Keratinocyte (primary cell): Measurements from ENCODE around the gene MICAL2. TPM values are rescaled to one million over a fixed set of nuclear protein-coding genes. Genes with fewer than 3 reads are reported as not detected.

ENCODE experiments used
- DNase-seq: peaks from one replicate; pipeline ENCODE4 v3.0.0-alpha.2; 2011; ENCODE audit warnings: low read depth, missing footprints, low spot score
- FAIRE-seq: peaks from 2 replicates; lab custom pipeline; 2011; peaks lifted over from hg19 to GRCh38; lab: Jason Lieb, UNC
- H2AFZ ChIP-seq: 2 replicates; pipeline ENCODE4 v1.6.0; 2012; ENCODE audit warnings: low read length, control low read depth, inconsistent platforms; ENCODE audit not compliant: control insufficient read depth
- H3K27ac ChIP-seq: 2 replicates; pipeline ENCODE4 v1.5.1; 2011; ENCODE audit warnings: low read length; ENCODE audit not compliant: control insufficient read depth, insufficient read depth
- H3K27me3 ChIP-seq: 3 replicates; pipeline ENCODE4 v1.6.0; 2011; ENCODE audit warnings: low read length; ENCODE audit not compliant: control insufficient read depth, insufficient read depth; ENCODE audit errors: extremely low read depth
- H3K36me3 ChIP-seq, 2 experiments: 2 replicates in 1 of 2; 3 replicates in 1 of 2; pipeline ENCODE4 v1.5.1; 2011; ENCODE audit warnings: low read length in 2 of 2, mild to moderate bottlenecking in 1 of 2; ENCODE audit not compliant: control insufficient read depth in 2 of 2, insufficient read depth in 2 of 2; ENCODE audit errors: extremely low read depth in 1 of 2
- H3K4me1 ChIP-seq: 3 replicates; pipeline ENCODE4 v1.5.1; 2011; ENCODE audit warnings: low read length; ENCODE audit not compliant: control insufficient read depth, insufficient read depth; ENCODE audit errors: extremely low read depth
- H3K4me2 ChIP-seq: 3 replicates; pipeline ENCODE4 v1.6.0; 2011; ENCODE audit warnings: low read depth, low read length; ENCODE audit not compliant: control insufficient read depth, insufficient read depth; ENCODE audit errors: extremely low read depth
- H3K4me3 ChIP-seq, 3 experiments: fragments of 200-600 bp in 1 of 3; sonication (generic) in 1 of 3; 2 replicates in 2 of 3; 3 replicates in 1 of 3; pipeline ENCODE4 v1.5.1; 2011 to 2016; ENCODE audit warnings: low read length in 3 of 3, mild to moderate bottlenecking in 3 of 3, control low read depth in 2 of 3, inconsistent platforms in 1 of 3, low read depth in 1 of 3, mixed read lengths in 1 of 3, mixed run types in 1 of 3, moderate library complexity in 1 of 3; ENCODE audit not compliant: control insufficient read depth in 2 of 3, insufficient read depth in 2 of 3; ENCODE audit errors: extremely low read depth in 1 of 3
- H3K79me2 ChIP-seq: 2 replicates; pipeline ENCODE4 v1.6.0; 2012; ENCODE audit warnings: low read length; ENCODE audit not compliant: control insufficient read depth, insufficient read depth
- H3K9ac ChIP-seq: 3 replicates; pipeline ENCODE4 v1.6.0; 2011; ENCODE audit warnings: low read length; ENCODE audit not compliant: control insufficient read depth, insufficient read depth; ENCODE audit errors: extremely low read depth
- H3K9me1 ChIP-seq: 3 replicates; pipeline ENCODE4 v1.6.0; 2011; ENCODE audit warnings: low read length; ENCODE audit not compliant: control insufficient read depth, insufficient read depth; ENCODE audit errors: extremely low read depth
- H3K9me3 ChIP-seq: 2 replicates; pipeline ENCODE4 v1.5.1; 2012; ENCODE audit warnings: low read depth, low read length; ENCODE audit not compliant: control insufficient read depth
- H4K20me1 ChIP-seq: 3 replicates; pipeline ENCODE4 v1.6.0; 2011; ENCODE audit warnings: low read length; ENCODE audit not compliant: control insufficient read depth, insufficient read depth; ENCODE audit errors: extremely low read depth
- EZH2 ChIP-seq: IDR thresholded peaks from one replicate; pipeline ENCODE4 v1.6.1; 2012; ENCODE audit warnings: inconsistent platforms, mild to moderate bottlenecking, low read length, moderate library complexity
- dilution Hi-C: fragments of 300-500 bp; cut with MboI; formaldehyde crosslinking; loops from one replicate; pipeline ENCODE4 v1.7.0; 2020; ENCODE audit warnings: low sequenced_read_pairs; ENCODE audit not compliant: extremely low pct_ligation_motif_present
- polyA plus RNA-seq, 5 experiments: library from polyadenylated mRNA; depleted of rRNA in 3 of 5; stranded (reverse) in 3 of 5; stranded (forward) in 1 of 5; unstranded in 1 of 5; fragments of >200 nt; gene quantifications; 1 replicate in 1 of 5; 2 replicates in 3 of 5; 3 replicates in 1 of 5; pipeline versions ENCODE4 v1.2.1 to v1.2.3, GENCODE V29; 2011 to 2012; ENCODE audit warnings: missing spikeins in 2 of 5, low read depth in 1 of 5, low replicate concordance in 1 of 5
- TF ChIP-seq, protein P1 (sequence below), 3 experiments: IDR thresholded peaks in 1 of 3; conservative IDR thresholded peaks in 1 of 3; optimal IDR thresholded peaks in 1 of 3; 2 replicates in 2 of 3; 3 replicates in 1 of 3; pipeline versions ENCODE3 to v1.5.1; 2011; ENCODE audit warnings: low read length in 3 of 3, mild to moderate bottlenecking in 3 of 3, moderate library complexity in 2 of 3, control low read depth in 1 of 3, inconsistent platforms in 1 of 3; ENCODE audit not compliant: insufficient read depth in 2 of 3; ENCODE audit errors: extremely low read depth in 1 of 3

The MICAL2 gene
- polyA plus RNA-seq, 1 donor (not counting 4 experiments of a cell fraction or from before 2014, with no cell fraction given), result 83.9 TPM

DNA sequence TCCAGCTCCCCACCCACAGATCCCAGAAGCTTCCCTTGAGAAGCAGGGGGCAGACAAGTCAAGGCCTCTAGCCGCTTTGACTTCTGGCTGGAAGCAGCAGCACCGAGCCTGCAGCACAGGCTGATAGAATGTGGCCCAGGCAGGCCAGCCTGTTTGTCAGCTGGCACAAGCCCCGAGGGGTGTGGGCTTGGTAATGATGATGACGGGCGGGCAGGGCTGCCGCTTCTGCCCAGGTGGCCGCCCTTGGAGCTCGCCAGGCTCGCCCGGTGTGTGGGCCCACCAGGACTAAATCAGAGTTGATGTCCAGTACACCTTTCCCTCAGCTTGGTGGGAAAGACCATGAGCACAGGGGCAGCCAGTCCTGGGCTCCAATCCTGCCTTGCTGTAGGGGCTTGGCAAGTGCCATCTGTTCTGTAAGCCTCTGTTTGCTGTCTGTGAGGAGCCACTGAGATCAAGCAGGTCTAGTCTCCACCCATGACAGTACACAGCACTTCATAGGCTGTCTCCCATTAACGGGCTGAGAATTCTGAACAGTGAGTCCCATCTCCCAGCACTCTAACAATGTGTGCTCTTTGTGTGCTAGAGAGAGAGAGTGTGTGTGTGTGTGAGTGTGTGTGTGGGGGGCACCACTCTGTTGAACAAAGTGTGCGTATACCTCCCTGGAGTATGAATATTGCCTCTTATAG lies 26.8 kb downstream of the MICAL2 start:
- peak overlapping the region; percentile 59 for H3K9ac ChIP-seq
- DNase-seq (no peak), FAIRE-seq (no peak)
- H3K27ac ChIP-seq, result peak overlapping the region; percentile 60
- peaks cover 98% of the 10 kb centered on the region for H3K79me2 ChIP-seq
- H3K27me3 ChIP-seq, result no peaks in the 10 kb centered on the region
- peaks cover 34 to 74% of the 10 kb centered on the region in 2 experiments for H3K36me3 ChIP-seq
- H4K20me1 ChIP-seq, result peaks cover 10% of the 10 kb centered on the region
- dilution Hi-C loops, result no loop called here
- H3K4me3 ChIP-seq, result no peak overlapping the region
- peaks cover 4% of the 10 kb centered on the region for H3K9me1 ChIP-seq
- H3K4me2 ChIP-seq, result peak overlapping the region; percentile 19
- peaks cover 37% of the 10 kb centered on the region for H3K4me1 ChIP-seq
- TF ChIP-seq EZH2, result no peak
- TF ChIP-seq, protein P1, sequence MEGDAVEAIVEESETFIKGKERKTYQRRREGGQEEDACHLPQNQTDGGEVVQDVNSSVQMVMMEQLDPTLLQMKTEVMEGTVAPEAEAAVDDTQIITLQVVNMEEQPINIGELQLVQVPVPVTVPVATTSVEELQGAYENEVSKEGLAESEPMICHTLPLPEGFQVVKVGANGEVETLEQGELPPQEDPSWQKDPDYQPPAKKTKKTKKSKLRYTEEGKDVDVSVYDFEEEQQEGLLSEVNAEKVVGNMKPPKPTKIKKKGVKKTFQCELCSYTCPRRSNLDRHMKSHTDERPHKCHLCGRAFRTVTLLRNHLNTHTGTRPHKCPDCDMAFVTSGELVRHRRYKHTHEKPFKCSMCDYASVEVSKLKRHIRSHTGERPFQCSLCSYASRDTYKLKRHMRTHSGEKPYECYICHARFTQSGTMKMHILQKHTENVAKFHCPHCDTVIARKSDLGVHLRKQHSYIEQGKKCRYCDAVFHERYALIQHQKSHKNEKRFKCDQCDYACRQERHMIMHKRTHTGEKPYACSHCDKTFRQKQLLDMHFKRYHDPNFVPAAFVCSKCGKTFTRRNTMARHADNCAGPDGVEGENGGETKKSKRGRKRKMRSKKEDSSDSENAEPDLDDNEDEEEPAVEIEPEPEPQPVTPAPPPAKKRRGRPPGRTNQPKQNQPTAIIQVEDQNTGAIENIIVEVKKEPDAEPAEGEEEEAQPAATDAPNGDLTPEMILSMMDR (optimal IDR thresholded peaks at IDR 0.05 in 1 of 3, IDR thresholded peaks at IDR 0.05 in 1 of 3, conservative IDR thresholded peaks at IDR 0.05 in 1 of 3; ENCODE audit: extremely low read depth in 1 of 3, insufficient read depth in 2 of 3, low read length in 3 of 3), result no peak
- no peaks in the 10 kb centered on the region for H3K9me3 ChIP-seq
- no peak overlapping the region for H2AFZ ChIP-seq

DNA sequence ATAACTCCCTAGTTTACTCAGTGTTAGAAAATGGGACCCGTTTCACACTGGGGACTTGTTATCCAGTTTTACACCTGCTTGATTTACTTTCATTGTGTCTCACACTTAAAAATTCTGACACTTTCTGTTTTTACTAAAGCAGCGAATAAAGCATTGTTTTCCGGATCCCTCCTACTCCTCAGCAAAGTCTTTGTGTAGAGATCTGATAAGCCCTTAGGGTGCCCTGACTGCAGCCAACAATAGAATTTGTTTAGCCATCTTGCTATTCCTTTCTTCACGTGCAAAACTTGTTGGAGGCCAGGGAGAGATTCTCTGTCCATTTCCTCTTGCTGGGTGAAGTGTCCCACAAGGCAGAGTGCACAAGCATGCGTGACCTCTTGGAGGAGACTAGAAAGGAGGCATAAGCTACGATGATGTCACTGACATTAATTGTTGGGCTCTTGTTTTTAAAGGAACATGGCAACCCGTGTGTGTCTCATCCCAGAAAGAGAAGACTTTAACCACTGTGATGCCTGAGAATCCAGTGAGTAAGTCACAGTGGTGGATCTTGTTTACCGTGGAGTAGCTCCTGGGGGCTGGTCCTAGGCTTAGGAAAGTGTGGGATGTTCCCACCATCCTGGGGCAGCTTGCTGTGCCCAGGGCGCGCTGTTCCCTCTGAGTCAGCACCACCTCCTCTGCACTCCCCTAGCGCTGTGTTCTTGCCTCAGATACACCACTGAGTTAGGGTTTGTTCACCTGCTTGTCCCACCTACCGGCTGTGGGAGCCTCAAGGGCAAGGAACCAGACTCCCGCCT lies 27.7 kb downstream of the MICAL2 start:
- peaks cover 46% of the 10 kb centered on the region for H3K4me1 ChIP-seq
- peaks cover 32 to 78% of the 10 kb centered on the region in 2 experiments for H3K36me3 ChIP-seq
- peaks cover 9% of the 10 kb centered on the region for H4K20me1 ChIP-seq
- H3K9me3 ChIP-seq, result no peaks in the 10 kb centered on the region
- TF ChIP-seq EZH2, result no peak
- TF ChIP-seq, protein P1 (optimal IDR thresholded peaks at IDR 0.05 in 1 of 3, IDR thresholded peaks at IDR 0.05 in 1 of 3, conservative IDR thresholded peaks at IDR 0.05 in 1 of 3; ENCODE audit: extremely low read depth in 1 of 3, insufficient read depth in 2 of 3, low read length in 3 of 3), result peak in 1 of 3 experiments; percentile 26
- H3K27me3 ChIP-seq, result no peaks in the 10 kb centered on the region
- peak; percentile 9 for FAIRE-seq
- H2AFZ ChIP-seq, result no peak overlapping the region
- dilution Hi-C loops, result no loop called here
- H3K27ac ChIP-seq, result peak overlapping the region; percentile 60
- H3K4me2 ChIP-seq, result no peak overlapping the region
- H3K4me3 ChIP-seq, result no peak overlapping the region
- H3K9ac ChIP-seq, result peak overlapping the region; percentile 18
- H3K9me1 ChIP-seq, result peaks cover 7% of the 10 kb centered on the region
- no peak for DNase-seq
- H3K79me2 ChIP-seq, result peaks cover 100% of the 10 kb centered on the region
